A673 (cell line): ENCODE results near the gene ADM2.

Experiments
- CTCF ChIP-seq: fragments of 300-800, 200-600 bp; sonication (generic); conservative IDR thresholded peaks from 2 replicates; pipeline ENCODE4 v1.5.1; 2017; ENCODE audit warnings: low read depth, mild to moderate bottlenecking, antibody characterized with exemption, low read length, moderate library complexity, mixed read lengths
- EZH2 ChIP-seq: fragments of 200-600 bp; sonication (generic); IDR thresholded peaks from 2 replicates; pipeline ENCODE4 v1.6.1; 2017; ENCODE audit warnings: borderline replicate concordance, low read depth, mild to moderate bottlenecking, mixed read lengths, antibody characterized with exemption, low read length; ENCODE audit not compliant: poor library complexity, severe bottlenecking

- TF ChIP-seq CTCF = no peak
- no peak for TF ChIP-seq EZH2
These were observed 16.9 kb upstream of the ADM2 start for GRCh38 chr22:50464451-50464850.
